ENCODE measurements around the gene CLBA1.

GRCh38 chr14:105011312-105011990 lies 25.9 kb downstream of the CLBA1 start:
- TF ChIP-seq YY1 (IDR thresholded peaks at IDR 0.05; ENCODE audit: insufficient read depth, insufficient read length) (no peak), ZNF274 (IDR thresholded peaks at IDR 0.05; ENCODE audit: low read depth, low read length) (no peak), SUZ12 (IDR thresholded peaks at IDR 0.05; ENCODE audit: extremely low read depth, insufficient read depth, insufficient read length) (no peak)

Measured in NT2/D1 (cell line).